Lower leg skin (tissue), 3 donors: ENCODE data around the gene GALNT2.

ENCODE experiments used
- POLR2A ChIP-seq, 2 donors: fragments of 450-650 bp; IDR thresholded peaks; one replicate each; pipeline ENCODE4 v1.6.1; 2016 to 2017; ENCODE audit warnings: antibody characterized with exemption in 2 of 2, mild to moderate bottlenecking in 1 of 2, moderate library complexity in 1 of 2
- TF ChIP-seq, protein P1 (sequence below), 3 donors: fragments of 450-650 bp; IDR thresholded peaks; one replicate each; pipeline ENCODE4 v1.5.1; 2016; ENCODE audit warnings: antibody characterized with exemption in 3 of 3, mild to moderate bottlenecking in 3 of 3, moderate library complexity in 2 of 3

DNA sequence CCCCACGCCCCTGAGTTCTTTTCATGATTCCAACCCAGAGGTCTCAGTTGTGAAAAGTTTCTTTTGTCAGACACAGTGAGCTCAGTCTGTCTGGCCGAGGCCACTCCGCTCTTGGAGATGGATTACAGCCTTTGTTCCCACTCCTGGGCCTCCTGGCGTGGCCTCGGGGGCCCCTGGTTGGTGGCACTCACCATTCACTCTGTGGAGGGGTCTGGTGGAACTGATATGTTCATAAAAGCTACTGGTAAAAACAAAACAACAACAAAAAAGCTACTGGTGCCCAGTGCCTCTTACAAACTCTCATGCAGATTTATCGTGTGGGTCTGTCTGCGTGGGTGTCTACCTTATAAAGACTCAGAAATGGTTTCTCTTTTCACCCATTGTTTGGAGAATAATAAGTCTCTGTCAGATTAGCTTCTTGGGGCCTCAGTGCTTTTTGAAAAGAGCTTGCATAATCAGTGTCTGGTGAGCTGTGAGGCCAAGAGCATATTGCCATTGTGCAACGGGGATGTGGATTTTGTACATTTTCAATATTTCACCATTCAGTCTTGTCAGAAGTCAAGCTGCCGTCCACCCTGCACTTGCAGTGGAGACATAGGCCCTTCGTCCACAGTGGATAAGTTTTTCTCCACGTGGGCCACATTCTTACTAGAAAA, 86.7 kb downstream of the GALNT2 start:
- TF ChIP-seq, protein P1, sequence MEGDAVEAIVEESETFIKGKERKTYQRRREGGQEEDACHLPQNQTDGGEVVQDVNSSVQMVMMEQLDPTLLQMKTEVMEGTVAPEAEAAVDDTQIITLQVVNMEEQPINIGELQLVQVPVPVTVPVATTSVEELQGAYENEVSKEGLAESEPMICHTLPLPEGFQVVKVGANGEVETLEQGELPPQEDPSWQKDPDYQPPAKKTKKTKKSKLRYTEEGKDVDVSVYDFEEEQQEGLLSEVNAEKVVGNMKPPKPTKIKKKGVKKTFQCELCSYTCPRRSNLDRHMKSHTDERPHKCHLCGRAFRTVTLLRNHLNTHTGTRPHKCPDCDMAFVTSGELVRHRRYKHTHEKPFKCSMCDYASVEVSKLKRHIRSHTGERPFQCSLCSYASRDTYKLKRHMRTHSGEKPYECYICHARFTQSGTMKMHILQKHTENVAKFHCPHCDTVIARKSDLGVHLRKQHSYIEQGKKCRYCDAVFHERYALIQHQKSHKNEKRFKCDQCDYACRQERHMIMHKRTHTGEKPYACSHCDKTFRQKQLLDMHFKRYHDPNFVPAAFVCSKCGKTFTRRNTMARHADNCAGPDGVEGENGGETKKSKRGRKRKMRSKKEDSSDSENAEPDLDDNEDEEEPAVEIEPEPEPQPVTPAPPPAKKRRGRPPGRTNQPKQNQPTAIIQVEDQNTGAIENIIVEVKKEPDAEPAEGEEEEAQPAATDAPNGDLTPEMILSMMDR (IDR thresholded peaks at IDR 0.05) = no peak
- no peak for TF ChIP-seq POLR2A (IDR thresholded peaks at IDR 0.05)
